Ovary (tissue), 9 donors: ENCODE measurements around the gene GNG7. TPM values are rescaled to one million over a fixed set of nuclear protein-coding genes. Genes with fewer than 3 reads are reported as not detected.

ENCODE experiments used
- DNase-seq, 5 donors: peaks; one replicate each; pipeline ENCODE4 v3.0.0-alpha.2; 2019 to 2020
- H3K27ac ChIP-seq, 2 donors: fragments of 200-600 bp; one replicate each; pipeline versions ENCODE4 v1.5.1 to v1.8.0; 2019 to 2022
- H3K27me3 ChIP-seq: fragments of 200-600 bp; one replicate; pipeline ENCODE4 v1.8.0; 2022
- H3K36me3 ChIP-seq: fragments of 200-600 bp; sonication (generic); one replicate; pipeline ENCODE4 v1.5.1; 2019
- H3K4me1 ChIP-seq: one replicate; pipeline ENCODE4 v1.8.1; 2013; ENCODE audit warnings: mild to moderate bottlenecking, moderate library complexity; ENCODE audit not compliant: insufficient read depth
- H3K4me3 ChIP-seq: fragments of 200-600 bp; sonication (generic); one replicate; pipeline ENCODE4 v1.5.1; 2017
- H3K9me3 ChIP-seq, 2 donors: fragments of 200-600 bp in 1 of 2; sonication (generic) in 1 of 2; one replicate each; pipeline versions ENCODE4 v1.5.1 to v1.8.1; 2013 to 2019; ENCODE audit warnings: mild to moderate bottlenecking in 1 of 2, moderate library complexity in 1 of 2
- CTCF ChIP-seq, 3 donors: fragments of 450-650 bp in 2 of 3; fragments of 200-600 bp in 1 of 3; IDR thresholded peaks; one replicate each; pipeline versions ENCODE4 v1.5.1 to v1.8.0; 2016 to 2022; ENCODE audit warnings: antibody characterized with exemption in 3 of 3, mild to moderate bottlenecking in 1 of 3
- EP300 ChIP-seq: sonication (generic); formaldehyde crosslinking; IDR thresholded peaks from one replicate; pipeline ENCODE4 v1.6.1; 2017; ENCODE audit warnings: antibody characterized with exemption
- POLR2A ChIP-seq: fragments of 450-650 bp; IDR thresholded peaks from one replicate; pipeline ENCODE4 v1.6.1; 2017; ENCODE audit warnings: antibody characterized with exemption, mild to moderate bottlenecking, moderate library complexity
- WGBS, 3 donors: extraction: QIAGEN DNeasy Blood & Tissue Kit in 1 of 3; methylation state at CpG; one replicate each; pipeline versions ENCODE4 v1.1.5 to v1.1.7; 2013 to 2017; 5-methylcytosine and 5-hydroxymethylcytosine counted together
- intact Hi-C, 4 donors: fragments of 100-400 bp; cut with DNase I; formaldehyde crosslinking; loops; one replicate each; pipeline versions ENCODE4 v1.11.0 to v1.15.1; 2022 to 2023
- polyA plus RNA-seq, 2 donors: library from polyadenylated mRNA; stranded (reverse); fragments of 200-250 nt in 1 of 2; fragments of 350-450 nt in 1 of 2; fragmentation: Illumina TruSeq in 1 of 2; extraction: RNeasy Lipid Tissue Mini Kit (QIAGEN cat#74804) in 1 of 2; gene quantifications; one replicate each; pipeline ENCODE4 v1.2.3, GENCODE V29; 2013 to 2014
- total RNA-seq, 7 donors: library from RNA; depleted of rRNA in 2 of 7; stranded (reverse); fragments of >200 nt in 2 of 7; fragmentation: NEBNext Ultra II Directional in 3 of 7; extraction: Animal tissue kit (Norgen Biotek cat#: 25700) in 3 of 7; gene quantifications; one replicate each; pipeline versions ENCODE4 v1.1.0 to v1.2.4, GENCODE V29; 2016 to 2023
- donor health status: DM: no; HTN: no; CAD: no; lungs with moderate emphysema.
- donor health status: DM: no; HTN: no; CAD: no.
- donor health status: Bipolar disorder and iron deficiency.
- donor health status: DM: yes; HTN: yes; CAD: no.
- donor health status: DM: no; HTN: no; CAD: no.
- donor health status: DM: yes; HTN: yes; CAD: no.

GNG7 gene
- total and polyA plus RNA-seq, 9 donors: 4.1 to 36.3 (median 15.1) TPM

- 19 to 23% (median 19%) methylated on average over 12 of the region's 12 CpGs for WGBS, 3 donors
- no peaks in the 10 kb centered on the region for H3K27me3 ChIP-seq
- TF ChIP-seq EP300 (no peak), POLR2A (no peak), CTCF (IDR thresholded peaks at IDR 0.05) (no peak)
- DNase-seq: no peak
- H3K9me3 ChIP-seq: no peaks in the 10 kb centered on the region
- peaks cover 17% of the 10 kb centered on the region for H3K4me1 ChIP-seq
- H3K27ac ChIP-seq: peak overlapping the region in 1 of 2 donors; percentile 28
- H3K36me3 ChIP-seq: no peaks in the 10 kb centered on the region
- intact Hi-C loops: no loop called here
- no peak overlapping the region for H3K4me3 ChIP-seq
These were observed 8.9 kb downstream of the GNG7 start for GRCh38 chr19:2693492-2694160.

GRCh38 chr19:2691951-2692350, 10.5 kb downstream of the GNG7 start:
- Histone ChIP-seq H3K27me3 (no peaks in the 10 kb centered on the region), H3K9me3 (no peaks in the 10 kb centered on the region), H3K4me3 (no peak overlapping the region), H3K27ac (no peak overlapping the region), H3K4me1 (peaks cover 17% of the 10 kb centered on the region), H3K36me3 (no peaks in the 10 kb centered on the region)
- TF ChIP-seq EP300 (no peak), CTCF (IDR thresholded peaks at IDR 0.05) (no peak), POLR2A (no peak)
- DNase-seq: no peak
- 86% methylated on average over 9 of the region's 9 CpGs for WGBS, 3 donors
- intact Hi-C loops: no loop called here

- Histone ChIP-seq H3K4me3 (no peak overlapping the region), H3K9me3 (no peaks in the 10 kb centered on the region), H3K36me3 (no peaks in the 10 kb centered on the region), H3K4me1 (peaks cover 17% of the 10 kb centered on the region), H3K27ac (no peak overlapping the region), H3K27me3 (no peaks in the 10 kb centered on the region)
- no peak for DNase-seq
- WGBS, 3 donors: 87 to 89% (median 87%) methylated on average over 11 of the region's 11 CpGs
- intact Hi-C loops: no loop called here
- TF ChIP-seq EP300 (no peak), POLR2A (no peak), CTCF (IDR thresholded peaks at IDR 0.05) (no peak)
These were observed 11.6 kb downstream of the GNG7 start for GRCh38 chr19:2690856-2691255.

- DNase-seq: no peak
- no peaks in the 10 kb centered on the region for H3K27me3 ChIP-seq
- no peak overlapping the region for H3K27ac ChIP-seq
- H3K4me3 ChIP-seq: no peak overlapping the region
- H3K36me3 ChIP-seq: no peaks in the 10 kb centered on the region
- 68 to 88% (median 77%) methylated on average over 17 of the region's 17 CpGs for WGBS, 3 donors
- TF ChIP-seq POLR2A (no peak), EP300 (no peak)
- H3K9me3 ChIP-seq: no peaks in the 10 kb centered on the region
- intact Hi-C loops: no loop called here
- H3K4me1 ChIP-seq: peaks cover 2% of the 10 kb centered on the region
These were observed 16.1 kb downstream of the GNG7 start for GRCh38 chr19:2686360-2686759.

- WGBS, 3 donors: 91 to 93% (median 92%) methylated on average over 6 of the region's 6 CpGs
- no peak overlapping the region for H3K27ac ChIP-seq
- H3K36me3 ChIP-seq: no peaks in the 10 kb centered on the region
- DNase-seq: no peak
- H3K27me3 ChIP-seq: no peaks in the 10 kb centered on the region
- intact Hi-C loops: no loop called here
- no peaks in the 10 kb centered on the region for H3K9me3 ChIP-seq
- H3K4me3 ChIP-seq: no peak overlapping the region
- no peak for TF ChIP-seq CTCF (IDR thresholded peaks at IDR 0.05)
- no peak for TF ChIP-seq EP300
- TF ChIP-seq POLR2A: no peak
- peaks cover 2% of the 10 kb centered on the region for H3K4me1 ChIP-seq
These were observed 17.2 kb downstream of the GNG7 start for GRCh38 chr19:2685204-2685704.
